GM12874 (cell line): ENCODE results near the gene THSD4.

Experiments used
- CTCF ChIP-seq: IDR thresholded peaks from 2 replicates; pipeline ENCODE4 v1.5.1; 2011; ENCODE audit warnings: low read depth, mild to moderate bottlenecking, control low read depth, low read length, moderate library complexity; ENCODE audit not compliant: insufficient read depth

THSD4 gene

DNA sequence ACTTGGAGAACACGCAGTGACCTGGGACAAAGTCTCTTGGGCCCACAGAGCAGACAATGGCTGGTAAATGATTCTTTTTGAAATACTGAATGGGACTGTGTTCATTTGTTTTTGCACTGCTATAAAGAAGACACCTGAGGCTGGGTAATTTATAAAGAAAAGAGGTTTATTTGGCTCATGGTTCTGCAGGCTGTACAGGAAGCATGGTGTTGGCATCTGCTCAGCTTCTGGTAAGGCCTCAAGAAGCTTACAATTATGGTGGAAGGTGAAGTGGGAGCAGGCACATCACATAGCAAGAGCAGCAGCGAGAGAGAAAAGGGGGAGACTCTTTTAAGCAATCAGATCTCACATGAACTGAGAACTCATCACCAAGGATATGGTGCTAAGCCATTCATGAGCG, 321.6 kb downstream of the THSD4 start:
- no peak for TF ChIP-seq CTCF

GRCh38 chr15:71437404-71437803, 322.1 kb downstream of the THSD4 start:
- no peak for TF ChIP-seq CTCF

- TF ChIP-seq CTCF: no peak
Observed at GRCh38 chr15:71437919-71438318, 322.6 kb downstream of the THSD4 start.

DNA sequence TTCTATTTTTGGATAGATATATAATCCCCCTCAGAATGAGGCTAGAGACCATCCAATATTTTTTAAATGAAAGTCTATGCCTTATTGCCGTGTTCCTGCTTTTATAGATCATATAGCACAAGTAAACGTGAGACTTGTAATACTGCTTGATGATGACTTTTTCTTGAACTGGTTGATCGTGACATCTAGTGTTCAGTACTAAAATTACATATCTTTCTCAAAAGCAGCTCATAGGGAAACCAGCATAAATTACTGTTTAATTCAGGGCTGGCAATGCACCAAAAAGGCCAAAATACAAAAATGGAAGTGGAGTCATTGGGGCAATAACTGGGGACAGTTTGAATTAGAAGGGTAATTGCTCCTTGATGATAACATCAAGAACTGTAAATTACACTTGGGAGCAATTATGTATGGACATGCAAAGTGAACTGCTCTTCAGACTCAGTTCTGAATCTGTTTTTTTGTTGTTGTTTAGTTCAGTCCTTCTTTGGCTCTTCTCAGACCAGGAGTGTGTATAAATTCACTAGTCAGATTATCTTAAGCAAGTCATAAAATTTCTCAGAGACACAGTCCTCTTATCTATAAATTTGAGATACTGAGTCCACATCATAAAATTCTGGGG, 325.3 kb downstream of the THSD4 start:
- peak; percentile 15; the same call in 1 of the 2 replicates for TF ChIP-seq CTCF

DNA sequence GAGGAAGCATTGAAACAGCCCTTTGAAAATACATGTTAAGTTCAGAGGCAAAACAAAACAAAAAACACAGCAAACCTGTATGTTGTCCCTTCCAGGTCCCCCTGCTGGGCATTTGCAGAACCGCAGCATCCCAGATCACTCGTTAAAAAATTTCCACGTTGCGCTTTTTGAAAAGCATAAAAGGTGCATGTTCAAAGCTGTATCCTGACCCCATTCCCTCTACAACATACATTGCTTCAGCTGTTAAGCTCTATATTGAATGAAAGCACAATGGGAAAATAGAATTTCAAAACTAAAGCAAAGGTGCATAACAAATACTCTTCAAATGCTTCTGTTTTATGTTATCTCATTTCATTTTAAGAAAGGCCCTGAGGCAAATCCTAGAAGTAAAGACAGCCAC, 328.3 kb downstream of the THSD4 start:
- TF ChIP-seq CTCF: peak; percentile 75

GRCh38 chr15:71444032-71444810, 328.9 kb downstream of the THSD4 start:
- no peak for TF ChIP-seq CTCF

GRCh38 chr15:71444866-71445590, 329.8 kb downstream of the THSD4 start:
- no peak for TF ChIP-seq CTCF
